ENCODE data around the gene LRRK1. TPM values are rescaled to one million over a fixed set of nuclear protein-coding genes. Genes with fewer than 3 reads are reported as not detected.

The LRRK1 gene
- total and polyA plus RNA-seq, 7 donors: 7.1 to 27.4 (median 10.2) TPM

- TF ChIP-seq, protein P1, sequence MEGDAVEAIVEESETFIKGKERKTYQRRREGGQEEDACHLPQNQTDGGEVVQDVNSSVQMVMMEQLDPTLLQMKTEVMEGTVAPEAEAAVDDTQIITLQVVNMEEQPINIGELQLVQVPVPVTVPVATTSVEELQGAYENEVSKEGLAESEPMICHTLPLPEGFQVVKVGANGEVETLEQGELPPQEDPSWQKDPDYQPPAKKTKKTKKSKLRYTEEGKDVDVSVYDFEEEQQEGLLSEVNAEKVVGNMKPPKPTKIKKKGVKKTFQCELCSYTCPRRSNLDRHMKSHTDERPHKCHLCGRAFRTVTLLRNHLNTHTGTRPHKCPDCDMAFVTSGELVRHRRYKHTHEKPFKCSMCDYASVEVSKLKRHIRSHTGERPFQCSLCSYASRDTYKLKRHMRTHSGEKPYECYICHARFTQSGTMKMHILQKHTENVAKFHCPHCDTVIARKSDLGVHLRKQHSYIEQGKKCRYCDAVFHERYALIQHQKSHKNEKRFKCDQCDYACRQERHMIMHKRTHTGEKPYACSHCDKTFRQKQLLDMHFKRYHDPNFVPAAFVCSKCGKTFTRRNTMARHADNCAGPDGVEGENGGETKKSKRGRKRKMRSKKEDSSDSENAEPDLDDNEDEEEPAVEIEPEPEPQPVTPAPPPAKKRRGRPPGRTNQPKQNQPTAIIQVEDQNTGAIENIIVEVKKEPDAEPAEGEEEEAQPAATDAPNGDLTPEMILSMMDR (IDR thresholded peaks at IDR 0.05): no peak
- TF ChIP-seq POLR2A (IDR thresholded peaks at IDR 0.05) (no peak), POLR2AphosphoS5 (IDR thresholded peaks at IDR 0.05) (no peak), EP300 (IDR thresholded peaks at IDR 0.05) (no peak)
- no peak for DNase-seq
- H3K27me3 ChIP-seq: no peaks in the 10 kb centered on the region
- H3K9me3 ChIP-seq: no peaks in the 10 kb centered on the region
- WGBS, 2 donors: 91 to 94% methylated on average over 10 of the region's 10 CpGs
- no peaks in the 10 kb centered on the region for H3K4me1 ChIP-seq
- intact Hi-C loops (cut with DNase I): no loop called here
- H3K36me3 ChIP-seq: no peaks in the 10 kb centered on the region
- no peak overlapping the region for H3K27ac ChIP-seq
- H3K4me3 ChIP-seq: no peak overlapping the region
These were observed 23.7 kb downstream of the LRRK1 start for GRCh38 chr15:100942656-100943425.

GRCh38 chr15:100944244-100944895 is 25.2 kb downstream of the LRRK1 start:
- no peaks in the 10 kb centered on the region for H3K36me3 ChIP-seq
- peak overlapping the region in 1 of 4 donors; percentile 27 for H3K27ac ChIP-seq
- H3K9me3 ChIP-seq: no peaks in the 10 kb centered on the region
- 74 to 82% methylated on average over 7 of the region's 7 CpGs for WGBS, 2 donors
- no peaks in the 10 kb centered on the region for H3K4me1 ChIP-seq
- intact Hi-C loops (cut with DNase I): no loop called here
- no peaks in the 10 kb centered on the region for H3K27me3 ChIP-seq
- TF ChIP-seq EP300 (IDR thresholded peaks at IDR 0.05) (no peak), POLR2A (IDR thresholded peaks at IDR 0.05) (no peak), POLR2AphosphoS5 (IDR thresholded peaks at IDR 0.05) (no peak)
- TF ChIP-seq, protein P1 (IDR thresholded peaks at IDR 0.05): no peak
- DNase-seq: no peak
- no peak overlapping the region for H3K4me3 ChIP-seq

GRCh38 chr15:100944986-100945385 is 25.8 kb downstream of the LRRK1 start:
- no peak for DNase-seq
- intact Hi-C loops (cut with DNase I): no loop called here
- Histone ChIP-seq H3K9me3 (no peaks in the 10 kb centered on the region), H3K4me1 (no peaks in the 10 kb centered on the region), H3K4me3 (no peak overlapping the region), H3K27ac (no peak overlapping the region), H3K36me3 (no peaks in the 10 kb centered on the region), H3K27me3 (no peaks in the 10 kb centered on the region)
- 88 to 91% methylated on average over 6 of the region's 6 CpGs for WGBS, 2 donors
- TF ChIP-seq EP300 (IDR thresholded peaks at IDR 0.05) (no peak), POLR2AphosphoS5 (IDR thresholded peaks at IDR 0.05) (no peak), POLR2A (IDR thresholded peaks at IDR 0.05) (no peak)
- TF ChIP-seq, protein P1 (IDR thresholded peaks at IDR 0.05): no peak

GRCh38 chr15:100947760-100948429 is 28.7 kb downstream of the LRRK1 start:
- Histone ChIP-seq H3K4me1 (no peaks in the 10 kb centered on the region), H3K9me3 (no peaks in the 10 kb centered on the region), H3K4me3 (no peak overlapping the region), H3K36me3 (no peaks in the 10 kb centered on the region), H3K27ac (no peak overlapping the region), H3K27me3 (no peaks in the 10 kb centered on the region)
- no peak for DNase-seq
- TF ChIP-seq POLR2A (IDR thresholded peaks at IDR 0.05): no peak
- no peak for TF ChIP-seq POLR2AphosphoS5 (IDR thresholded peaks at IDR 0.05)
- TF ChIP-seq, protein P1 (IDR thresholded peaks at IDR 0.05): no peak
- TF ChIP-seq EP300 (IDR thresholded peaks at IDR 0.05): no peak
- intact Hi-C loops (cut with DNase I): no loop called here
- 80 to 87% methylated on average over 10 of the region's 10 CpGs for WGBS, 2 donors

Measured in sigmoid colon (tissue), 7 donors.